SH-SY5Y (cell line): ENCODE measurements around the gene COL6A3.

Experiments used
- GATA2 ChIP-seq: IDR thresholded peaks from 2 replicates; pipeline ENCODE4 v1.6.1; 2011; ENCODE audit warnings: mild to moderate bottlenecking, low read depth, low read length
- GATA3 ChIP-seq: IDR thresholded peaks from 2 replicates; pipeline ENCODE4 v1.6.1; 2011; ENCODE audit warnings: low read depth, mild to moderate bottlenecking, low read length, moderate library complexity

- TF ChIP-seq GATA3 = no peak
- no peak for TF ChIP-seq GATA2
Measured at GRCh38 chr2:237343993-237344392, 70.0 kb downstream of the COL6A3 start.
